GM10266 (cell line): ENCODE measurements around the gene DGKB.

Experiments used
- DNase-seq: peaks from one replicate; pipeline ENCODE4 v3.0.0; 2012; ENCODE audit errors: extremely low spot score
- TF ChIP-seq, protein P1 (sequence below): IDR thresholded peaks from 2 replicates; pipeline ENCODE4 v1.5.1; 2012; ENCODE audit warnings: mild to moderate bottlenecking, low read depth; ENCODE audit not compliant: control insufficient read depth, insufficient read depth; ENCODE audit errors: missing control alignments

The DGKB gene

DNA sequence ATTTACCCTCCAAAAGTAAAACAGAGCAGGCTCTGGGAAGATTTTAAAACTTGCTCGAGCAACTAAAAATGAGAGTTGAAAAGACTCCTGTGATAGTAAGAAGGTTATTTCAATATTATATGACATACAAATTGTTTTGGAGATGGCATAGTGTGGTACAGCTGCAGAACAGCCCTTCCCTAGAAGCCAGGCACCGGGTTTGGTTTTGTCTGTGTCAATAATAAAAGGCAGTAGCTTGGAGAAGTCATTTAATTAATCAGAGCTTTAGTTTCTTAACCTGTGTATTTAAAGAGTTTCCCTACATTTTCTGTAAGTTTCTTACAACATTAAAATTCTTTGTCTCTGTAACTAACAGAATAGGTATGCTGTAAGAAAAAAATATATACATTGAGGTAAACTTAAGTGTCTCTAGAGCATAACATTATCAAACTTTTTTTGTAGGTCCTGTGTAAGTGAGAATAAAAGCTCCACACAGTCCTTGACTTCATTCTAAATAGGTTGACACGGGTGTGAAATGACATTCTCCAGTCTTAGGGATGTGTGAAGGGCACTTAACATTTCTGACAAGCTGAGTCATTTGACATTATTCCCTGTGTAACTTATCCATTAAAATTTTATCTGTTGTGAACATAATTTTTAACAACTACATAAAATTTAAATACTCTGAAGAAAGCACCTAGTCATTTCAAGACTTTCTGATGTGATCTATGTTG, 488.1 kb downstream of the DGKB start:
- TF ChIP-seq, protein P1, sequence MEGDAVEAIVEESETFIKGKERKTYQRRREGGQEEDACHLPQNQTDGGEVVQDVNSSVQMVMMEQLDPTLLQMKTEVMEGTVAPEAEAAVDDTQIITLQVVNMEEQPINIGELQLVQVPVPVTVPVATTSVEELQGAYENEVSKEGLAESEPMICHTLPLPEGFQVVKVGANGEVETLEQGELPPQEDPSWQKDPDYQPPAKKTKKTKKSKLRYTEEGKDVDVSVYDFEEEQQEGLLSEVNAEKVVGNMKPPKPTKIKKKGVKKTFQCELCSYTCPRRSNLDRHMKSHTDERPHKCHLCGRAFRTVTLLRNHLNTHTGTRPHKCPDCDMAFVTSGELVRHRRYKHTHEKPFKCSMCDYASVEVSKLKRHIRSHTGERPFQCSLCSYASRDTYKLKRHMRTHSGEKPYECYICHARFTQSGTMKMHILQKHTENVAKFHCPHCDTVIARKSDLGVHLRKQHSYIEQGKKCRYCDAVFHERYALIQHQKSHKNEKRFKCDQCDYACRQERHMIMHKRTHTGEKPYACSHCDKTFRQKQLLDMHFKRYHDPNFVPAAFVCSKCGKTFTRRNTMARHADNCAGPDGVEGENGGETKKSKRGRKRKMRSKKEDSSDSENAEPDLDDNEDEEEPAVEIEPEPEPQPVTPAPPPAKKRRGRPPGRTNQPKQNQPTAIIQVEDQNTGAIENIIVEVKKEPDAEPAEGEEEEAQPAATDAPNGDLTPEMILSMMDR, result no peak
- DNase-seq, result no peak

DNA sequence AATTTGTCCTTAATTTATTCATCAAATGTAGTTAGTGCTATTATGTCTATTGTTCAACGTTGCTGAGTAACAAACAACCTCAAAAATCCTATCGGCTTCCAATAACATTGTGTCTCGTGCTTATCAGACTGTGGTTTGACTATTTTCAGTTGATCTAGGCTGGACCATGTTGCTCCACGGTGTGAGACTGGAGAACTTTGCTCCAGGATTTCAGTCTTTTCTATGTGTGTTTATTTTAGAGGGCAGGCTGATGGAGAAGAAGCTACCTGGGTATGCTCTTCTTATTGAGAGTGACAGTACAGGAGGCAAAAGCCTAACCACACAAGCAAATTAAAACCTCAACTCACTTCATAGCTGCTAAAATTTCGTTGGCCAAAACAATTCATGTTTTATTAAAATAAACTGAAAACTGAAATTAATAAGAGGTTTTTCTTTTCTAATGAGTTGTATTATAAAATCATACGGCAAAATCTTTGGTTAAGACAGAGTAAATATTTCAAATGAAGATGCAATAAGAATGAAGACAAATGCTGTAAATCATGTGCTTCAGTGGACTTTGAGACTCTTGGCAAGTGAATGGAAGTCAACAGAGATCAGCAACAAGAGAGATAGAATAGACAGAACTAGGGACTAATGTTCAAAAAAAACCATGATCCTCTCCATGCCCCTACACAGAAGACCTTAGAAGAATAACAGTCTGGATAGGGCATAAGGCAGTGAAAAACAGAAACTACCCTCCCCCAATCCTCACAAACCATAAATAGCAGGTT, 495.1 kb downstream of the DGKB start:
- TF ChIP-seq, protein P1, result no peak
- no peak for DNase-seq

- TF ChIP-seq, protein P1, result no peak
- DNase-seq, result no peak
These were observed 499.0 kb downstream of the DGKB start for GRCh38 chr7:14403587-14403986.

DNA sequence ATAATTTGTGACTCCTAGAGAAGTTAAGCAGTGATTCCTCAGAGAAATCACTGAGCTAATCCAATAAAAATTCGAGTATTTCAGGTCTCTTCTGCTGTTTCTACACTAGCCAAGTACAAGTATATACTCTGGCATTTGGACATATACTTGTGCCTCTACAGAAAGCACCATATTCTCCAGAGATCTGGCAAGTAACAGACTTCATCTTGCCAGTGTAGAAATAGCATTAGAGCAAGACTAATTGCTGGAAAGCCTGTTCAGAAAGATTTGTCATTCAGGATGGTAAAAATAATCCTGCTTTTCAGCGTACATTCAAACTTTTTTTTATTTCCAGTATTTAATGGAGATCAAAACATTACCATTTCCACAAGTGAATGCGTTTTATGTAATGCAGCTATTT, 502.3 kb downstream of the DGKB start:
- TF ChIP-seq, protein P1, result no peak
- DNase-seq, result no peak

DNA sequence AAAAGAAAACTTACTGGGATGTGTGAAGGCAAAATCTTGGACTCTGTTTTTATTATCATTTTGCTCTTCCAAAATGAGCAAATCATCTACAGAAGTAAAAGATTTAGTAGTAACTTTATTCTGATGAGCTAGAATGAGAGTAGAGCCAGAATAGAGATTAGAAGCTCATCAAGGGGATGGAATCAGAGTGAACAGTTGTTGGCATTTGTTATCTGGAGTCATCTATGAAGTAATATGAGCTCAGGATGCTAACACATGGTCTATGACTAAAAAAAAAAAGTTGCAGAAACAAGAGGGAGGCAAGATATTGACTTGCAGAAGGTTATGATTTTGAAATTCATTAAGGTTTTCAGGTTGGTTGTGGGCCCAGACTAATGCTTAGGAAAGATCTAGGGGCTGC, 504.0 kb downstream of the DGKB start:
- DNase-seq, result no peak
- TF ChIP-seq, protein P1, result no peak

DNA sequence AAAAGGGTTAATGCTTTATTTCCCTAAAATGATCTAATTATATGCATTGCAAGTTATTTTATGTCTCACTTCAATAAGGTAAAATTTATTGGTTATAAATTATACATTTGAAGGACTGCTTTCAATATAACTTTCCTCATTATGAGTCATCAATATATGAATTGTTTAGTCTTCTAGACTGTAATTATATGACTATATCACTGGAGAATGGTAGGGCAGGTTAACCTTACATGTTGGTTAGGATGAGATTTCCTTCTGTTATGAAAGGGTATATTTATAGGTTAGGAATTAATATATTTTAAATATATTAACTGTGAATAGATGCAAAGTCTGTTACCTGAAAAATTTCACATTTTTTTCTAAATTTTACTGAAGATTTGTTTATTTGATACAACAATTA, 506.7 kb downstream of the DGKB start:
- no peak for DNase-seq

More for the DNA sequence above, 506.7 kb downstream of the DGKB start:
- TF ChIP-seq, protein P1, result no peak
